PC-9 (cell line): ENCODE measurements around the gene CCDC124.

ENCODE experiments used
- EZH2 ChIP-seq: fragments of 200-600 bp; sonication (generic); IDR thresholded peaks from 2 replicates; pipeline ENCODE4 v1.8.0; 2017; ENCODE audit warnings: antibody characterized with exemption, low read depth
- TF ChIP-seq, protein P1 (sequence below): fragments of 200-600 bp; sonication (generic); conservative IDR thresholded peaks from 2 replicates; pipeline ENCODE4 v1.6.1; 2017; ENCODE audit warnings: mixed run types, antibody characterized with exemption, mild to moderate bottlenecking, moderate library complexity

DNA sequence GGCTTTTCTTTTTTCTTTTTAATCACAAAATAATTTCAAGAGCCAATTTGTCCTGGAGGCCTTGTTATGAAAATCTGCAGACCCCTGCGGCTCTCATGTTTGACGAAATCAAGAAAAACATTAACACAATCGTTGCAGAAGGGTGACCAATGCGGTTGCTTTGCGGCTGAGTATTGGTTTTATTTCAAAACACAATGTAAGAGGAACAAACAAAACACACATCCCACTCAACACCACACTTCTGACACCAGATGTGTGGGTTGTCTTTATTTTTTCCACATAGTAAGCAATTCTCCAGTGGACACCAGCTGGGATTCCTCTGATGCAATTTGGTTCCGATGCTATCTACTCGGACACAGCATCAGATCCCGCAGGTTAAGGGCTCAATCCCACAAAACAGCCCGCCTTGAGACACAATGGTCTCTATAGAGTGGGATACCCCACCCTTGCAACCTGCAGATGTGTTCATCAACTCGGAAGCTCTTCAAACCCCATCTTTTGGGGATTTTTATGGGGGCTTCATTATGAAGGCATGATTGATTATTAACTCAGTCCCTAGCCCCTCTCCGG is 21.9 kb upstream of the CCDC124 start:
- TF ChIP-seq, protein P1, sequence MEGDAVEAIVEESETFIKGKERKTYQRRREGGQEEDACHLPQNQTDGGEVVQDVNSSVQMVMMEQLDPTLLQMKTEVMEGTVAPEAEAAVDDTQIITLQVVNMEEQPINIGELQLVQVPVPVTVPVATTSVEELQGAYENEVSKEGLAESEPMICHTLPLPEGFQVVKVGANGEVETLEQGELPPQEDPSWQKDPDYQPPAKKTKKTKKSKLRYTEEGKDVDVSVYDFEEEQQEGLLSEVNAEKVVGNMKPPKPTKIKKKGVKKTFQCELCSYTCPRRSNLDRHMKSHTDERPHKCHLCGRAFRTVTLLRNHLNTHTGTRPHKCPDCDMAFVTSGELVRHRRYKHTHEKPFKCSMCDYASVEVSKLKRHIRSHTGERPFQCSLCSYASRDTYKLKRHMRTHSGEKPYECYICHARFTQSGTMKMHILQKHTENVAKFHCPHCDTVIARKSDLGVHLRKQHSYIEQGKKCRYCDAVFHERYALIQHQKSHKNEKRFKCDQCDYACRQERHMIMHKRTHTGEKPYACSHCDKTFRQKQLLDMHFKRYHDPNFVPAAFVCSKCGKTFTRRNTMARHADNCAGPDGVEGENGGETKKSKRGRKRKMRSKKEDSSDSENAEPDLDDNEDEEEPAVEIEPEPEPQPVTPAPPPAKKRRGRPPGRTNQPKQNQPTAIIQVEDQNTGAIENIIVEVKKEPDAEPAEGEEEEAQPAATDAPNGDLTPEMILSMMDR, result no peak
- no peak for TF ChIP-seq EZH2
